Mammary epithelial cell (primary cell): Measurements from ENCODE around the gene SYT11.

ENCODE experiments used
- CTCF ChIP-seq, 2 donors: IDR thresholded peaks in 1 of 2; conservative IDR thresholded peaks in 1 of 2; 2 replicates each; pipeline ENCODE4 v1.5.1; 2011 to 2012; ENCODE audit warnings: inconsistent platforms in 2 of 2, low read length in 2 of 2, mild to moderate bottlenecking in 2 of 2, control low read depth in 1 of 2, low read depth in 1 of 2; ENCODE audit not compliant: insufficient read depth in 1 of 2; ENCODE audit errors: extremely low read depth in 1 of 2
- EZH2 ChIP-seq: IDR thresholded peaks from 2 replicates; pipeline ENCODE4 v1.6.1; 2012; ENCODE audit warnings: low read length, inconsistent platforms, borderline replicate concordance

DNA sequence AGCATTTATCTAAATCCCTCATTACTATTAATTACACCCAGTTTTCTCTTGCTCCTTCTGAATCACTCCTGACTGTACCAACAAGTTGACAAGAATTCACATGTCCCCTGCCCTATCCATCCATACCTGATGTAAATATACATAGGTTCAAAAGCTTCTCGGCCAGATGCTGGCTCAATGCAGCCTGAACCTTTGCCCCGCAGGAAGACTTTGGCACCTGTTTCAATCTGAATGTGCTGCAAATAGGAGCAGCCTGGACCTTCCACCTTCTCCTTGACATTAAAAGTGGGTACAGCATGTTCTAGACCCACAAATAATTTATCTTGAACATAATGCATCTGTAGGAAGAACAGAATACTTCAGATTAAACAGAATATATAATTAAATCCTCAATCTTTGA is 66.1 kb downstream of the SYT11 start:
- TF ChIP-seq CTCF (conservative IDR thresholded peaks at IDR 0.05 in 1 of 2, IDR thresholded peaks at IDR 0.05 in 1 of 2; ENCODE audit: extremely low read depth in 1 of 2, insufficient read depth in 1 of 2, low read depth in 1 of 2, low read length in 2 of 2), result no peak
- TF ChIP-seq EZH2, result no peak
